Stimulated activated CD4-positive, alpha-beta T cell treated with anti-CD3 and anti-CD28 coated beads, TNF-alpha, amount 100 ng/mL, for 48 hours (primary cell): ENCODE results near the gene ANKRD39.
"Not testable (repeated sequence)": the region's sequence is repeated elsewhere in the genome, so short reads cannot be mapped to it uniquely, and the experiment has no call there.

ENCODE experiments used
- DNase-seq, 3 donors: peaks; one replicate each; pipeline ENCODE4 v3.0.0-alpha.2; 2020; ENCODE audit warnings: low read depth in 3 of 3

The ANKRD39 gene

GRCh38 chr2:96870626-96871255, 12.9 kb upstream of the ANKRD39 start:
- DNase-seq: no peak

GRCh38 chr2:96869822-96870625, 12.2 kb upstream of the ANKRD39 start, which contains the start of gene SEMA4C:
Gene SEMA4C (minus strand): TSS chr2:96870080. CDS start chr2:96867886, 2,194 bp downstream.
- no peak for DNase-seq

- no peak for DNase-seq
Observed at GRCh38 chr2:96869281-96869821, 11.5 kb upstream of the ANKRD39 start.

- peak in 2 of 3 donors; percentile 26 to 32 for DNase-seq
Observed at GRCh38 chr2:96868555-96869280, 10.9 kb upstream of the ANKRD39 start.

- no peak for DNase-seq
Observed at GRCh38 chr2:96867756-96868554, 10.1 kb upstream of the ANKRD39 start.

- DNase-seq: no peak
Observed at GRCh38 chr2:96866986-96867755, 9.4 kb upstream of the ANKRD39 start.

GRCh38 chr2:96866586-96866985, 8.8 kb upstream of the ANKRD39 start:
- DNase-seq: no peak

- DNase-seq: no peak
Observed at GRCh38 chr2:96866149-96866548, 8.3 kb upstream of the ANKRD39 start.

- DNase-seq: no peak
Observed at GRCh38 chr2:96865654-96866053, 7.8 kb upstream of the ANKRD39 start.

- DNase-seq: no peak
Observed at GRCh38 chr2:96864343-96865091, 6.7 kb upstream of the ANKRD39 start.

- no peak for DNase-seq
Observed at GRCh38 chr2:96863575-96864342, 5.9 kb upstream of the ANKRD39 start.

GRCh38 chr2:96863056-96863455, 5.2 kb upstream of the ANKRD39 start:
- not testable (repeated sequence) for DNase-seq

GRCh38 chr2:96861074-96861473, 3.3 kb upstream of the ANKRD39 start:
- DNase-seq: no peak

GRCh38 chr2:96860065-96861029, 2.5 kb upstream of the ANKRD39 start:
- no peak for DNase-seq

GRCh38 chr2:96859681-96860064, 1.9 kb upstream of the ANKRD39 start:
- no peak for DNase-seq

GRCh38 chr2:96859099-96859649, 1.4 kb upstream of the ANKRD39 start:
- no peak for DNase-seq

GRCh38 chr2:96856776-96857666, 795 bp downstream of the ANKRD39 start:
- no peak for DNase-seq
